Measurements from ENCODE around the gene ATAT1. TPM values are rescaled to one million over a fixed set of nuclear protein-coding genes. Genes with fewer than 3 reads are reported as not detected.
A peak's percentile ranks its signal among the peaks of the same experiment; 100 is the strongest.

Gene ATAT1
- total and polyA plus RNA-seq, 9 of the 15 experiments (the other 6 are each of a cell fraction or from before 2014, with no cell fraction given) = 0.65 to 5.8 (median 1.6) TPM

GRCh38 chr6:30616811-30617564, 9.7 kb upstream of the ATAT1 start, which contains the start of gene PPP1R10 (continued):
- TF ChIP-seq CHD7 (IDR thresholded peaks at IDR 0.05; ENCODE audit: low read depth, low read length) (no peak), ZSCAN29 (IDR thresholded peaks at IDR 0.05) (peak; percentile 75), NFE2L1 (tag; IDR thresholded peaks at IDR 0.05; ENCODE audit: borderline replicate concordance, low read depth) (no peak), ATF2 (CRISPR knock-in tag; IDR thresholded peaks at IDR 0.05) (no peak), POLR2G (IDR thresholded peaks at IDR 0.05; ENCODE audit: low read depth, low read length) (peak; percentile 99), ZNF175 (CRISPR knock-in tag; IDR thresholded peaks at IDR 0.05; ENCODE audit: low read depth) (no peak; the same call in 1 of the 2 replicates), SRSF1 (IDR thresholded peaks at IDR 0.05; ENCODE audit: low read depth, low read length) (no peak), FOS (IDR thresholded peaks at IDR 0.05; ENCODE audit: extremely low read depth, insufficient read length) (peak; percentile 92), SMAD4 (CRISPR knock-in tag; conservative IDR thresholded peaks at IDR 0.05) (peak; percentile 61), TCFL5 (CRISPR knock-in tag; conservative IDR thresholded peaks at IDR 0.05) (peak; percentile 67), ETV1 (tag; conservative IDR thresholded peaks at IDR 0.05; ENCODE audit: low read depth) (no peak; the same call in 1 of the 2 replicates), XRCC4 (IDR thresholded peaks at IDR 0.05; ENCODE audit: extremely low read depth, insufficient read depth, insufficient read length) (no peak), MAFG (tag; conservative IDR thresholded peaks at IDR 0.05) (no peak)

Data from K562 (cell line).